ENCODE results near the gene KLHL42. TPM values are rescaled to one million over a fixed set of nuclear protein-coding genes. Genes with fewer than 3 reads are reported as not detected.
A peak's percentile ranks its signal among the peaks of the same experiment; 100 is the strongest.

The KLHL42 gene
- total and polyA plus RNA-seq, 4 experiments from 2014 or later: 10.8 to 20.5 (median 16.0) TPM

GRCh38 chr12:27747111-27747820, 32.8 kb upstream of the KLHL42 start:
- Histone ChIP-seq H3K27ac (ENCODE audit: low read depth, low read length) (no peak overlapping the region), H3K36me3 (ENCODE audit: insufficient read depth, low read length) (peaks cover 5% of the 10 kb centered on the region), H3K27me3 (ENCODE audit: insufficient read depth, low read length) (no peaks in the 10 kb centered on the region), H3K9me3 (ENCODE audit: control insufficient read depth in 1 of 2, low read length in 2 of 2) (no peaks in the 10 kb centered on the region), H3K4me3 (ENCODE audit: low read length in 2 of 2) (no peak overlapping the region), H3K4me1 (ENCODE audit: insufficient read depth, low read length) (no peaks in the 10 kb centered on the region)
- Mint-ChIP-seq H3K4me1 (peaks cover 0 to 3% (median 1%) of the 10 kb centered on the region in 4 donors), H3K27me3 (no peaks in the 10 kb centered on the region), H3K36me3 (peaks cover 32 to 46% of the 10 kb centered on the region in 2 donors), H3K4me3 (no peak overlapping the region), H3K27ac (peak overlapping the region in 2 of 7 donors; percentile 6 to 77), H3K9me3 (no peaks in the 10 kb centered on the region)
- intact Hi-C loops (cut with micrococcal nuclease): no loop called here
- ChIA-PET POLR2A (ENCODE audit: partially characterized antibody) (no interaction called here), CTCF (ENCODE audit: partially characterized antibody) (interaction anchor here (1.0 to 1.1 kb wide), 2 partner anchors 14 to 74 kb away, joined by 3 read pairs; no protein-coding TSS in a partner anchor)
- no peak for DNase-seq

- no peaks in the 10 kb centered on the region for H3K9me3 ChIP-seq (ENCODE audit: control insufficient read depth in 1 of 2, low read length in 2 of 2)
- peaks cover 9% of the 10 kb centered on the region for H3K36me3 ChIP-seq (ENCODE audit: insufficient read depth, low read length)
- DNase-seq: no peak
- POLR2A ChIA-PET (ENCODE audit: partially characterized antibody): no interaction called here
- no peaks in the 10 kb centered on the region for H3K4me1 ChIP-seq (ENCODE audit: insufficient read depth, low read length)
- H3K27me3 ChIP-seq (ENCODE audit: insufficient read depth, low read length): no peaks in the 10 kb centered on the region
- H3K27ac ChIP-seq (ENCODE audit: low read depth, low read length): no peak overlapping the region
- H3K27ac Mint-ChIP-seq: no peak overlapping the region
- no peaks in the 10 kb centered on the region for H3K27me3 Mint-ChIP-seq
- H3K4me1 Mint-ChIP-seq: peaks cover 0 to 2% (median under 1%) of the 10 kb centered on the region in 4 donors
- intact Hi-C loops (cut with micrococcal nuclease): no loop called here
- H3K36me3 Mint-ChIP-seq: peaks cover 15 to 41% of the 10 kb centered on the region in 2 donors
- no peak overlapping the region for H3K4me3 ChIP-seq (ENCODE audit: low read length in 2 of 2)
- no peaks in the 10 kb centered on the region for H3K9me3 Mint-ChIP-seq
- CTCF ChIA-PET (ENCODE audit: partially characterized antibody): no interaction called here
- H3K4me3 Mint-ChIP-seq: no peak overlapping the region
These were observed 28.5 kb upstream of the KLHL42 start for GRCh38 chr12:27751386-27752047.

GRCh38 chr12:27754795-27755194, 25.2 kb upstream of the KLHL42 start:
- no peaks in the 10 kb centered on the region for H3K9me3 ChIP-seq (ENCODE audit: control insufficient read depth in 1 of 2, low read length in 2 of 2)
- peaks cover 12% of the 10 kb centered on the region for H3K36me3 ChIP-seq (ENCODE audit: insufficient read depth, low read length)
- Mint-ChIP-seq H3K9me3 (no peaks in the 10 kb centered on the region), H3K4me1 (no peaks in the 10 kb centered on the region), H3K27me3 (no peaks in the 10 kb centered on the region), H3K4me3 (no peak overlapping the region), H3K36me3 (peaks cover 14 to 37% of the 10 kb centered on the region in 2 donors), H3K27ac (peak overlapping the region in 2 of 7 donors; percentile 22 to 92)
- POLR2A ChIA-PET (ENCODE audit: partially characterized antibody): no interaction called here
- intact Hi-C loops (cut with micrococcal nuclease): no loop called here
- H3K27me3 ChIP-seq (ENCODE audit: insufficient read depth, low read length): no peaks in the 10 kb centered on the region
- CTCF ChIA-PET (ENCODE audit: partially characterized antibody): no interaction called here
- DNase-seq: no peak
- H3K4me1 ChIP-seq (ENCODE audit: insufficient read depth, low read length): no peaks in the 10 kb centered on the region
- H3K27ac ChIP-seq (ENCODE audit: low read depth, low read length): no peak overlapping the region
- H3K4me3 ChIP-seq (ENCODE audit: low read length in 2 of 2): no peak overlapping the region

- Histone ChIP-seq H3K4me3 (ENCODE audit: low read length in 2 of 2) (no peak overlapping the region), H3K4me1 (ENCODE audit: insufficient read depth, low read length) (no peaks in the 10 kb centered on the region), H3K36me3 (ENCODE audit: insufficient read depth, low read length) (peaks cover 12% of the 10 kb centered on the region), H3K9me3 (ENCODE audit: control insufficient read depth in 1 of 2, low read length in 2 of 2) (no peaks in the 10 kb centered on the region), H3K27ac (ENCODE audit: low read depth, low read length) (no peak overlapping the region), H3K27me3 (ENCODE audit: insufficient read depth, low read length) (no peaks in the 10 kb centered on the region)
- Mint-ChIP-seq H3K36me3 (peaks cover 14 to 31% of the 10 kb centered on the region in 2 donors), H3K9me3 (no peaks in the 10 kb centered on the region), H3K27ac (peak overlapping the region in 1 of 7 donors; percentile 58), H3K27me3 (no peaks in the 10 kb centered on the region), H3K4me1 (no peaks in the 10 kb centered on the region), H3K4me3 (peak overlapping the region in 1 of 8 donors; percentile 15)
- no peak for DNase-seq
- POLR2A ChIA-PET (ENCODE audit: partially characterized antibody): no interaction called here
- intact Hi-C loops (cut with micrococcal nuclease): no loop called here
- CTCF ChIA-PET (ENCODE audit: partially characterized antibody): interaction anchor here (1.4 kb wide), 1 partner anchor 65 kb away, joined by 4 read pairs; no protein-coding TSS in a partner anchor
These were observed 23.3 kb upstream of the KLHL42 start for GRCh38 chr12:27756670-27757195.

GRCh38 chr12:27762757-27763156, 17.3 kb upstream of the KLHL42 start:
- ChIA-PET CTCF (ENCODE audit: partially characterized antibody) (no interaction called here), POLR2A (ENCODE audit: partially characterized antibody) (no interaction called here)
- H3K36me3 ChIP-seq (ENCODE audit: insufficient read depth, low read length): no peaks in the 10 kb centered on the region
- H3K27me3 Mint-ChIP-seq: no peaks in the 10 kb centered on the region
- H3K27ac Mint-ChIP-seq: no peak overlapping the region
- H3K27ac ChIP-seq (ENCODE audit: low read depth, low read length): no peak overlapping the region
- H3K4me3 ChIP-seq (ENCODE audit: low read length in 2 of 2): no peak overlapping the region
- intact Hi-C loops (cut with micrococcal nuclease): no loop called here
- no peak for DNase-seq
- no peaks in the 10 kb centered on the region for H3K4me1 ChIP-seq (ENCODE audit: insufficient read depth, low read length)
- H3K27me3 ChIP-seq (ENCODE audit: insufficient read depth, low read length): no peaks in the 10 kb centered on the region
- no peaks in the 10 kb centered on the region for H3K9me3 Mint-ChIP-seq
- no peaks in the 10 kb centered on the region for H3K4me1 Mint-ChIP-seq
- H3K4me3 Mint-ChIP-seq: no peak overlapping the region
- peaks cover 0 to 3% of the 10 kb centered on the region in 2 donors for H3K36me3 Mint-ChIP-seq
- H3K9me3 ChIP-seq (ENCODE audit: control insufficient read depth in 1 of 2, low read length in 2 of 2): no peaks in the 10 kb centered on the region

GRCh38 chr12:27766587-27766986, 13.4 kb upstream of the KLHL42 start:
- Mint-ChIP-seq H3K36me3 (peaks cover 0 to under 1% of the 10 kb centered on the region in 2 donors), H3K9me3 (no peaks in the 10 kb centered on the region), H3K4me3 (no peak overlapping the region), H3K27me3 (no peaks in the 10 kb centered on the region), H3K27ac (no peak overlapping the region), H3K4me1 (peaks cover 0 to 2% (median 0%) of the 10 kb centered on the region in 4 donors)
- DNase-seq: no peak
- Histone ChIP-seq H3K4me1 (ENCODE audit: insufficient read depth, low read length) (no peaks in the 10 kb centered on the region), H3K36me3 (ENCODE audit: insufficient read depth, low read length) (no peaks in the 10 kb centered on the region), H3K9me3 (ENCODE audit: control insufficient read depth in 1 of 2, low read length in 2 of 2) (no peaks in the 10 kb centered on the region), H3K27ac (ENCODE audit: low read depth, low read length) (no peak overlapping the region), H3K27me3 (ENCODE audit: insufficient read depth, low read length) (no peaks in the 10 kb centered on the region), H3K4me3 (ENCODE audit: low read length in 2 of 2) (no peak overlapping the region)
- ChIA-PET CTCF (ENCODE audit: partially characterized antibody) (no interaction called here), POLR2A (ENCODE audit: partially characterized antibody) (no interaction called here)
- intact Hi-C loops (cut with micrococcal nuclease): no loop called here

GRCh38 chr12:27769142-27769673, 10.8 kb upstream of the KLHL42 start:
- no peaks in the 10 kb centered on the region for H3K36me3 Mint-ChIP-seq

More at GRCh38 chr12:27769142-27769673, 10.8 kb upstream of the KLHL42 start:
- Histone ChIP-seq H3K27ac (ENCODE audit: low read depth, low read length) (no peak overlapping the region), H3K9me3 (ENCODE audit: control insufficient read depth in 1 of 2, low read length in 2 of 2) (no peaks in the 10 kb centered on the region), H3K4me3 (ENCODE audit: low read length in 2 of 2) (no peak overlapping the region), H3K36me3 (ENCODE audit: insufficient read depth, low read length) (no peaks in the 10 kb centered on the region), H3K27me3 (ENCODE audit: insufficient read depth, low read length) (no peaks in the 10 kb centered on the region), H3K4me1 (ENCODE audit: insufficient read depth, low read length) (no peaks in the 10 kb centered on the region)
- intact Hi-C loops (cut with micrococcal nuclease): no loop called here
- Mint-ChIP-seq H3K4me3 (no peak overlapping the region), H3K9me3 (no peaks in the 10 kb centered on the region), H3K27ac (no peak overlapping the region), H3K4me1 (peaks cover 0 to 2% (median 0%) of the 10 kb centered on the region in 4 donors), H3K27me3 (no peaks in the 10 kb centered on the region)
- DNase-seq: no peak
- ChIA-PET CTCF (ENCODE audit: partially characterized antibody) (interaction anchor here (0.7 kb wide), 1 partner anchor 9 kb away, joined by 3 read pairs; no protein-coding TSS in a partner anchor), POLR2A (ENCODE audit: partially characterized antibody) (no interaction called here)
